Neural cell (in vitro differentiated cells): ENCODE results near the gene MRPS21.

Source experiments
- CTCF ChIP-seq: fragments of 450-650 bp; IDR thresholded peaks from 2 replicates; pipeline ENCODE4 v1.5.1; 2014; ENCODE audit warnings: antibody characterized with exemption, mild to moderate bottlenecking, moderate library complexity; ENCODE audit not compliant: poor library complexity, severe bottlenecking
- EP300 ChIP-seq: fragments of 450-650 bp; conservative IDR thresholded peaks from 2 replicates; pipeline ENCODE4 v1.6.1; 2014; ENCODE audit warnings: antibody characterized with exemption, mild to moderate bottlenecking, moderate library complexity; ENCODE audit not compliant: poor library complexity, severe bottlenecking
- EZH2 ChIP-seq: fragments of 200-600, 300-800 bp; shearing (Covaris generic), sonication (generic); IDR thresholded peaks from 2 replicates; pipeline ENCODE4 v1.6.1; 2014; ENCODE audit warnings: antibody characterized with exemption, low read length, borderline replicate concordance, mild to moderate bottlenecking; ENCODE audit not compliant: insufficient read depth, poor library complexity, severe bottlenecking
- MXI1 ChIP-seq: fragments of 450-650 bp; conservative IDR thresholded peaks from 2 replicates; pipeline ENCODE4 v1.6.1; 2014; ENCODE audit warnings: antibody characterized with exemption, mild to moderate bottlenecking; ENCODE audit not compliant: poor library complexity, severe bottlenecking
- POLR2AphosphoS5 ChIP-seq: IDR thresholded peaks from 2 replicates; pipeline ENCODE4 v1.6.1; 2012
- REST ChIP-seq: IDR thresholded peaks from 2 replicates; pipeline ENCODE4 v1.6.1; 2012; ENCODE audit warnings: borderline replicate concordance

- no peak for TF ChIP-seq CTCF
- TF ChIP-seq EP300 = no peak
- no peak for TF ChIP-seq POLR2AphosphoS5
- TF ChIP-seq MXI1 = no peak
- TF ChIP-seq REST = no peak
- no peak for TF ChIP-seq EZH2
These were observed 37.5 kb upstream of the MRPS21 start for GRCh38 chr1:150256198-150256553.
